ENCODE data around the gene ZNF311.

DNA sequence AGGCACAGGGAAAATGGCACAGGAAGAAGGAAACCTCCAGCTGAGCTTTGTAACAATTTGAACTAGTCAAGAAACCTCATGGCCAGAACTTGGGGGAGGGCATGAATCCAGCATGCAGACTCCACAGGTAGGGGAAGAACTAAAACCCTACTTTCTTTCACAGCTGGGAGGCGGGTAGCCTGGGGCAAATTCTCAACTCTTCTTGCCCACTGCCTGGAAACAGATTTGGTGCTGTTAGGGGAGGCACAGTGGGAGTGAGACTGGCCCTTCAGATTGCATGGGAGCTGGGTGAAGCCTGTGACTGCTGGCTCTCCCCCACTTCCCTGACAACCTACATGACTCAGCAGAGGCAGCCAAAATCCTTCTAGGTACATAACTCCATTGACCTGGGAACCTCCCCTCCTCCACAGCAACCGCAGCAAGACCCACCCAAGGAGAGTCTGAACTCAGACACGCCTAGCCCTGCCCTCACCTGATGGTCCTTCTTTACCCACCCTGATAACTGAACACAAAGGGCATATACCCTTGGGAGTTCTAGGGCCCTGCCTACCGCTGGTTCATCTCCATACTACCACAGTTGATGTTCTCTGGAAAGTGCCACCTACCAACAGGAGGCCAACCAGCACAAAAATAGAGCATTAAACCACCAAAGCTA, 44.1 kb downstream of the ZNF311 start:
- TF ChIP-seq PATZ1 (CRISPR knock-in tag; IDR thresholded peaks at IDR 0.05; ENCODE audit: borderline replicate concordance) (no peak), CSDC2 (CRISPR knock-in tag; IDR thresholded peaks at IDR 0.05) (no peak), PPARA (CRISPR knock-in tag; IDR thresholded peaks at IDR 0.05; ENCODE audit: borderline replicate concordance) (no peak), OSR1 (CRISPR knock-in tag; IDR thresholded peaks at IDR 0.05) (no peak), ESRRG (CRISPR knock-in tag; IDR thresholded peaks at IDR 0.05) (no peak), ARNTL (CRISPR knock-in tag; IDR thresholded peaks at IDR 0.05; ENCODE audit: borderline replicate concordance, low read depth) (no peak), ZNF565 (CRISPR knock-in tag; conservative IDR thresholded peaks at IDR 0.05; ENCODE audit: low read depth) (no peak), CREB5 (CRISPR knock-in tag; IDR thresholded peaks at IDR 0.05; ENCODE audit: low read depth) (no peak), RARB (CRISPR knock-in tag; IDR thresholded peaks at IDR 0.05) (no peak), ZNF8 (CRISPR knock-in tag; IDR thresholded peaks at IDR 0.05) (no peak)
- TF ChIP-seq, protein P1, sequence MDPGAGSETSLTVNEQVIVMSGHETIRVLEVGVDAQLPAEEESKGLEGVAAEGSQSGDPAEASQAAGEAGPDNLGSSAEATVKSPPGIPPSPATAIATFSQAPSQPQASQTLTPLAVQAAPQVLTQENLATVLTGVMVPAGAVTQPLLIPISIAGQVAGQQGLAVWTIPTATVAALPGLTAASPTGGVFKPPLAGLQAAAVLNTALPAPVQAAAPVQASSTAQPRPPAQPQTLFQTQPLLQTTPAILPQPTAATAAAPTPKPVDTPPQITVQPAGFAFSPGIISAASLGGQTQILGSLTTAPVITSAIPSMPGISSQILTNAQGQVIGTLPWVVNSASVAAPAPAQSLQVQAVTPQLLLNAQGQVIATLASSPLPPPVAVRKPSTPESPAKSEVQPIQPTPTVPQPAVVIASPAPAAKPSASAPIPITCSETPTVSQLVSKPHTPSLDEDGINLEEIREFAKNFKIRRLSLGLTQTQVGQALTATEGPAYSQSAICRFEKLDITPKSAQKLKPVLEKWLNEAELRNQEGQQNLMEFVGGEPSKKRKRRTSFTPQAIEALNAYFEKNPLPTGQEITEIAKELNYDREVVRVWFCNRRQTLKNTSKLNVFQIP (CRISPR knock-in tag; IDR thresholded peaks at IDR 0.05; ENCODE audit: borderline replicate concordance, low read depth) = no peak

Measured in SK-N-SH treated with all-trans-retinoic acid at 6 μM for 48 hours (cell line).